HG03039 (cell line): ENCODE results near the gene RAD51B.

Experiments used
- ATAC-seq: cut with Tn5 transposase; IDR thresholded peaks from one replicate; pipeline ENCODE4 v1.9.1; 2021; ENCODE audit warnings: mild to moderate bottlenecking, moderate library complexity; ENCODE audit not compliant: unreplicated experiment

Gene RAD51B

GRCh38 chr14:68682166-68683103 is 862.9 kb downstream of the RAD51B start:
- no peak for ATAC-seq

- no peak for ATAC-seq
Measured at GRCh38 chr14:68683326-68683725, 863.7 kb downstream of the RAD51B start.

GRCh38 chr14:68684466-68685418 is 865.2 kb downstream of the RAD51B start:
- no peak for ATAC-seq

GRCh38 chr14:68685419-68686204 is 866.0 kb downstream of the RAD51B start:
- ATAC-seq, result peak; percentile 58

DNA sequence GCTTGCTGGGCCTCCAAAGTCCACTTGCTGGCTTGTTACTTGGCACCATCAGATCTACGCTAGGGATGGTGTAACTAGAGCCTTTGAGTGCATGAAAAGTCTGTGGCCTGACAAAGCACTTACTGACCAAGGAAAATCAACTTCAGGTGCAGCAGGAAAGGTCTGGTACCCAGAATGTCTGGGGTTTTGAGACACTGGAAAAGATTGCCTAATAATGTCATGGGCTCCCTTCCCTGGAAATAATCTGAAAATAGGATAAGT is 866.6 kb downstream of the RAD51B start:
- ATAC-seq, result no peak

- ATAC-seq, result no peak
Measured at GRCh38 chr14:68686724-68687123, 867.1 kb downstream of the RAD51B start.

DNA sequence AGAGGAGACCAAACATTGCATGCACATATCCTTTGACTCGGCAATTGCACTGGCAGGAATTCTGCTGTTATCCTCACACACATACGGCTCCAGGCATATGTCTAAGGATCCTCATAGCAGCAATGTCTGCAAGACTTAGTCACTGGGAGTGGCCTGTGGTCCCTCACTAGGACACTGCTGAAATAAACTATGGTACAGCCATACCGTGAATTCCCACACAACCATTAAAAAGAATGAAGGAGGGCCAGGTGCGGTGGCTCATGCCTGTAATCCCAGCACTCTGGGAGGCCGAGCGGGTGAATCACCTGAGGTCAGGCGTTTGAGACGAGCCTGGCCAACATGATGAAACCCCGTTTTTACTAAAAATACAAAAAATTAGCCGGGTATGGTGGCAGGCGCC is 868.2 kb downstream of the RAD51B start:
- ATAC-seq, result no peak

DNA sequence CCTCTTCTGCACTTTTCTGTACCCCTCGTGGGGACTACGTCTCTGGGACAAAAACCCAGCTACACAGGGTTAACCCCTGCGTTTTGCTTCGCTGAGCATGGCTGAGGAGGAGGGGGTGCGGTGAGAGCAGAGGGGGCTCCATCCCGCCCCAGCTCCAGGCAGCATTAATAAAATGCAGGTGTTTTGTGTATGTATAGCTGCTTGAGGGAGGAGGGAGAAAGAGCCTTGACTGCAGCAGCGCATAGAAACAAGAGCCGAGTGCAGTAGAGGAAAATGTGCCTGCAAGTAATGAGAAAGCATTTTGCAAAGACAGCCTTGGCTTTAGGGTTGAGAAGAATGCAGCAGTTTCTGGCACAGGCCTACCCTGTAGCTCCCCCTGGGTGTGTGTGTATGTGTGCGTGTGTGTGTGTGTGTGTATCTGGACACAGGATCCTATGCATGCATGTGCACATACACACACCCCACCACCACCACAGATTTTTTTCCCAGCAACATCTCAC is 869.3 kb downstream of the RAD51B start:
- no peak for ATAC-seq

GRCh38 chr14:68689511-68689910 is 869.9 kb downstream of the RAD51B start:
- ATAC-seq, result no peak

DNA sequence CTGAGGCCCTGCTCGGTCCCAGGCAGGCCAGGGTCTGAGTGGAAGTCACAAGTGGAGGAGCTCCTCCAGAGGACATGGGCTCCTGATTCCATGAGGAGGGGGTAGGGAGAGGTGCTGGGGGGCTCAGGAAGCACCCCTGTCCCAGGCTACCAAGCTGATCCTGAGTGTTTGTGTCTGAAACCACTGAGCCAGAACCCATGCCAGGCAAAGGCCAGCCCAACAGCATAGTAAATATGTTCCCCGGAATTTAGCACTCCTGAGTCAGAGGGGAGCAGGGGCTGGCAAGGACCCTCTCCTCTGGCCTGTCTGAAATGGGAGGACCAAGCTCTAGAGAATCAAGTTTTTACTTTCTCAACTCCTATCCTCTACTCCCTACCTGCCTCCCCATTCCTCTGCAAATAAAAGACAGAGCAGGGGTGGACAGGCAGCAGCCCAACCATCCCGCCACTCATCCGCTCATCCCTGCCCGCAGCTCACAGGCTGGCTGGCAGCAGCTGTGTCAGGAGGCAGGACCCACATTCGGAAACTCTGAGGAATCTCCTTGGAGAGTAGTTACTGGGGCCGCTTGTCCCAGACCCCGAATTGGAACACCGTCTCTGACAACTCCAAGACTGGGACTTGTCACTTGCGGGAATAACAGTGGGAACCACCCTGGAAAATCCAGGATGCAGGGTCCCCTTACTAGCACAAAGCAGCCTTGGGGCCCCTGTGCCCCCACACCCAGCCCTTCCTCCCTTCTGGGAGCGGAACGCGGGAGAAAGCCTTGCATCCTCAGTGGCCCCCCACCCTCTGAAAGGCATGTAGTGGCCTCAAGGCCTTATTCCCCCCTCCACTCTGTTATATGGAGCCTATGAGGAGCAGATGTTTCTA is 870.7 kb downstream of the RAD51B start:
- ATAC-seq, result no peak

DNA sequence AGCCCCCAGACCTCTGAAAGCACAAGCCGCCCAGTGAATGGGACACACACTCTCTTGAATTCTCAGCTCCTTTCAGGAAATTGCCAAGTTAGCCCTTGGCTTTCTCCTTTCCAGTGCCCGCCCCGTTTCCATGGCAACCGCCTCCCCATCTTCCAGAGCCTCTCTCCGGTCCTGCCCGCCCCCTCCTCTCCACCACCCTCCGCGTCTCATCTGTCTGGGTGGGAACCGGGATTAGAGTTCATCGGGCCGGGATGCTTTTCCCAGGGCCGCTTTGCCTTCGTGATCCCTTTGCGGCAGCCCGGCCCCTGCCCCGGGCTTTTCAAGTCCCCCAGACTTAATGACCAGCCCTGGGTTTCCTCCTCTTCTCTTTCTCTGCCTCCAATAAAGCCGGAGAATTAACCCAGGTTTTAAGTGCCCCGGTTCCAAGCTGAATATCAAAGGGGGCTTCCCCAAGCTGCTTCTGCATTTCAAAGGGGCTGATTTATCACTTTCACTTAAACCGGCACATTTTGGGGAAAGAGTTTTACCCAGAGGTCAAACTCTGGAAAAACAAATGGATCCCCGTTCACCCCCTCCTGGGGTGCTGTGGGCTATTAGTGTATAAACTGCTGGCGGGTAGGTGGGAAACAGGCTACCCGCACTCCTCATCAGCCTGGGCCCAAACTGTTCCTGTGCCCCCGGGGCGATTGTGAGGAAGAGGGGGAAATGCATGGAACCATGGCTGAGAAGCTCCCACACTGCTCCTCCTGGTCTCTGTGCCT is 871.6 kb downstream of the RAD51B start:
- ATAC-seq, result no peak

GRCh38 chr14:68691792-68692118 is 872.2 kb downstream of the RAD51B start:
- no peak for ATAC-seq

DNA sequence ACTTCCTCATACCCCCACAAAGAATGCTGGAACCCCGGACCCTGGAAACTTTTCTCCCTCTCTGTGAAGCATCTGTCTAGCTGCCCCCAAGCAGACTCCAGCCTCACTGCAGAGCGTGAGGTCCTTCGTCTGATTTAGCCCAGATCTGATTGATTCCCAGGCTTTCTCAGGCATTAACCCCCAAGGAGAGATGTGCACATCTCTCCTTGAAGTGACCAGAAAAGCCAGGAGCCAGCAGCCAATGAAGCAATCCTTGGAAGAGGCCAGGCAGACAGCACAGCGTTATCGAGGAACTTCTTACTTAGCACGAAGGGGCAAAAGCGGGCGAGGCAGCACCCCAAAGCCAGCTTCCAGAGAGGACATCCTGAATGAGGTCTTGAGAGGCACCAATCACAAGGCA is 872.6 kb downstream of the RAD51B start:
- no peak for ATAC-seq

DNA sequence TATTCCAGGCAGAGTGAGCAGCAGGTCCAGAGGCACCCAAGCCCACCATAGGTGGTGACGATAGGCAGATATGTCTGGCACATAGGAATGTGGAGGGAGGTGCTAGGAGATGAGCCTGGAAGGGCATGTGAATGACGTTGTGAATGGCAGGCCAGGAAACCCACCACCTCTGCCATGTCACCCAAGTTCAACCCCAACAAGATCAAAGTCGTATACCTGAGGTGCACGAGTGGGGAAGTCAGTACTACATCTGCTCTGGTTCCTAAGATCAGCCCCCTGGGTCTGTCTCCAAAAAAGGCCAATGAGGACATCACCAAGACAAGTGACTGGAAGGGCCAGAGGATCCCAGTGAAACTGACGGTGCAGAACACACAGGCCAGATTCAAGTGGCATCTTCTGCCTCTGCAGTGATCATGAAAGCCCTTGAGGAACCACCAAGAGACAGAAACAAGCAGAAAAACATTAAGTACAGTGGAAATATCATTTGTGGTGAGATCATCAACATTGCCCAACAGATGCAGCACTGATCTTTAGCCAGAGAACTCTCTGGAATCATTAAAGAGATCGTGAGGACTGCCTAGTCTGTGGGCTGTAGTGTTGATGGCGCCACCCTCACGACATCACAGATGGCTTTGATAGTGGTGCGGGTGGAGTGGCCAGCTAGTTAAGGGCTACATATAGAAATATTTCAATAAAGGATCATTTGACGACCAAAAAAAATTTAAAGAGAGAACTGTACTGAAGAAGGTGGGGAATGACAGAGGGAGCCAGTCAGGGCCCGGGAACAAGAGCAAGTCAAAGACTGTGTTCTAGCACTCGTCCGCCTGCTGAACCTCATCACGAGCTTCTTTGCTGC is 873.6 kb downstream of the RAD51B start:
- ATAC-seq, result no peak

- ATAC-seq, result no peak
Measured at GRCh38 chr14:68693926-68694325, 874.3 kb downstream of the RAD51B start.

DNA sequence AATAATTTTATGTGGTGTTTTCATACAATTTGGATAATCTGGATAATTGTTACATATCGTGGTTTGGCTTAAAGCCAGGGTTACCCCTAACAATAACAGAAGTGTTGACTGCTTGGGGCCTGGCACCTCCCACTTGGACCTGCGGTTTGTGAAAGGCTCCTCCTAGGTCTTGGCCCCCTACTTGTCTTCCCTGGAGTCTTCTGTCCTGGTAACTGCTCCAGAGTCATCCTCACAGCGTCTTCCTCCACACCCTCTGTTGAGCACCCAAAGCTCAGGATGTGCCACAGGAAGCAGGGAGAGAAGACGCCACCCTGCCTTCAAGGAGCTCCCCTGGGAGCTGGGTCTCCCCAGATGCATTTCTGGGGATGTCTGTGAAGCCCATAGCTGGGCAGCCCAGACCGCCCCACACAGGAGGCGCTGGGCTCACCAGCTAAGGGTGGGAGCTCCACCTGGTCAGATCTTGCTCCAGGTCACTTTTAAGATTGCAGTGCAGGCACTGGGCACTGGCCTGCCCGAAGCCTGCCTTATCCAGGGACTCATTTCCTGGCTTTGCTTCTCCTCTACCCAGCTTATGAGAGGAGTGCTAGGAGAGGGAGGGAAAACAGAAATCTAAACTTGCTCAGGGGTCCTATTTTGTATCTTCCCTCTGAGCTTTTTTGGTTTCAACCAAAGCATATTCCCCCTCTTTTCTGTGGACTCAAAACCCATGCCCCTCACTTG is 875.1 kb downstream of the RAD51B start:
- no peak for ATAC-seq

DNA sequence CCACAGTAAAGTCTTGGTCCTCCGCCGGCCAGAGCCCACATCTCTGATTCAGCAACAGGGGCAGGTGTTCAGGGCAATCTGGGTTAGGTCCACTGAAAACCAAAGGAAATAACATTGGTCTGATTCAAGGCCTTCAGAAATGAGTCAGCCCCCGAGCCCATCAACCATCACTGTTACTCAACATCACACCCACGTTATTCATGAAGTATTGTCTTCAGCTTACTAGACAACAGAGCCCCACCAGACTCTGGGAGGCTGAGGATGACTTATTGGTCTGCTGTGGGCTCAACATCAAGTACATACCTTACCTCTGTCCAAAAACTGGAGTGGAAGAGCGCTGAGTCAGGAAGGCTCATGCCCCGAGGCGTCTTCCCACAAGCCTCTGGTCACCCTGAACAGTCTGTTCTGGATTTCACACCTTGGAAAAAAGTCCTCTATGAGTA is 875.8 kb downstream of the RAD51B start:
- peak; percentile 75 for ATAC-seq

DNA sequence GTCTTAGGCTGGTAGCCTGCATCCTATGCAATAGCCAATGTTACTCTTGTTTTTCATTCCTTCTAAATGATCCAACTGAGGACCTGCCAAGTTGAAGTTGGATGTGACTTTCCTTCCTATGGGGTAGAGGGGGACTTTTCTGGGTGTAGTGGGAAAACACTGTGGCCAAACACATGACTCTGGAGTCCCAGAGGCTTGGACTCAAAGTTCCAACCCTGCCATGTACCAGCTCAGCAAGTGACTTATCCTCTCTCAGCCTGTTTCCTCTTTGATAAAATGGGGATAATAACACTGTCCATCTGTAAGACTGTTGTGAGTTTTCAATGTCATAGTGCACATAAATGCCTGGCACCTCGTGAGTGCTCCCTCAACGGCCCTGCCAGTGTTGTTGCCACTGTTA is 876.3 kb downstream of the RAD51B start:
- ATAC-seq, result no peak
